Bronchial epithelial cell (primary cell): ENCODE data around the gene TMEM51. TPM values are rescaled to one million over a fixed set of nuclear protein-coding genes. Genes with fewer than 3 reads are reported as not detected.

ENCODE experiments used
- DNase-seq: peaks from one replicate; pipeline ENCODE4 v3.0.0-alpha.2; 2010; ENCODE audit warnings: low read depth
- FAIRE-seq: peaks from 2 replicates; lab custom pipeline; 2011; peaks lifted over from hg19 to GRCh38; lab: Jason Lieb, UNC
- H3K27me3 ChIP-seq: 2 replicates; pipeline ENCODE4 v1.5.1; 2011; ENCODE audit warnings: low read length; ENCODE audit not compliant: control insufficient read depth, insufficient read depth
- H3K36me3 ChIP-seq: 2 replicates; pipeline ENCODE4 v1.5.1; 2011; ENCODE audit warnings: low read length; ENCODE audit not compliant: control insufficient read depth, insufficient read depth
- H3K4me3 ChIP-seq: 2 replicates; pipeline ENCODE4 v1.5.1; 2011; ENCODE audit warnings: mild to moderate bottlenecking, low read depth, low read length, control low read depth
- CTCF ChIP-seq: IDR thresholded peaks from 2 replicates; pipeline ENCODE4 v1.5.1; 2011; ENCODE audit warnings: mild to moderate bottlenecking, moderate library complexity, low read length, control low read depth, inconsistent platforms; ENCODE audit not compliant: insufficient read depth, severe bottlenecking
- total RNA-seq: library from RNA; depleted of rRNA; stranded (reverse); fragments of >200 nt; gene quantifications from 2 replicates; pipeline ENCODE4 v1.2.1, GENCODE V29; 2014

The TMEM51 gene
- total RNA-seq, 1 donor from 2014 or later = 5.3 TPM

- FAIRE-seq (no peak), DNase-seq (no peak)
- no peaks in the 10 kb centered on the region for H3K27me3 ChIP-seq
- no peaks in the 10 kb centered on the region for H3K36me3 ChIP-seq
- H3K4me3 ChIP-seq = no peak overlapping the region
- no peak for TF ChIP-seq CTCF
These were observed 71.9 kb downstream of the TMEM51 start for GRCh38 chr1:15225461-15225860.

GRCh38 chr1:15226388-15227255 lies 73.1 kb downstream of the TMEM51 start:
- H3K4me3 ChIP-seq = no peak overlapping the region
- H3K27me3 ChIP-seq = no peaks in the 10 kb centered on the region
- H3K36me3 ChIP-seq = no peaks in the 10 kb centered on the region
- no peak for DNase-seq
- TF ChIP-seq CTCF = no peak
- peak; percentile 32 for FAIRE-seq

DNA sequence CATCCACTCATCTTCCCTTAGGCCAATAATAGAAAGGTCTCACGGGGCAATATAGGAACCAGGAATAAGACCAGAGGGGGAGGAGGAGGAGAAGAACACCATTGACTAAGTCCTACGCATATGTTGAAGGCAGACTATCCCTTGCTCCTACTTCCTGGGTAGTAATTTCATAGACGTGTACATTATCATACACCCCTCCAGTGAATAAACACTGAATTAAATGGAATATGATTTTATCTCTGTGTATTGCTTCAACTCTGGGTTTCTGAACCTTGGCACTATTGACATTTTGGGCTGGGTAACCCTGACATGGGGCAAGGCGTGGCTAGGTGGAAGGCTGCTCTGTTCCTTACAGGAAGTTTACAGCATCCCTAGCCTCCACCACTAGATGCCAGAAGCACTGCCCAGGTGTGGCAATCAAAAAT lies 76.2 kb downstream of the TMEM51 start:
- no peak for FAIRE-seq
- no peaks in the 10 kb centered on the region for H3K27me3 ChIP-seq
- H3K4me3 ChIP-seq = no peak overlapping the region
- no peak for TF ChIP-seq CTCF
- no peak for DNase-seq
- no peaks in the 10 kb centered on the region for H3K36me3 ChIP-seq

DNA sequence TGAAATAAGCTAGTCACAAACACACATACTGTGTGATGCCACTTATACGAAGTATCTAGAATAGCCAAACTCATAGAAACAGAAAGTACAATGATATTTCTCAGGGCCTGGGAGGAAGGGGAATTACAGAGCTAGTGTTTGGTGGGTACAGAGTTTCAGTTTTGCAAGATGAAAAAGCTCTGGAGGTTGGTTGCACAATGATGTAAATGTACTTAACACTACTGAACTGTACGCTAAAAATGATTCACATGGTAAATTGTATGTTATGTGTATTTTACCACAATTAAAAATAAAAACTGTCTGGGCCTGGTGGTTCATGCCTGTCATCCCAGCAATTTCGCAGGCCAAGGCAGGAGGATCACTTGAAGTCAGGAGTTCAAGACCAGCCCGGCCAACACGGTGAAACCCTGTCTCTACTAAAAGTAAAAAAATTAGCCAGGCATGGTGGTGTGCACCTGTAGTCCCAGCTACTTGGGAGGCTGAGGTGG lies 78.2 kb downstream of the TMEM51 start:
- FAIRE-seq = no peak
- no peak for TF ChIP-seq CTCF

DNA sequence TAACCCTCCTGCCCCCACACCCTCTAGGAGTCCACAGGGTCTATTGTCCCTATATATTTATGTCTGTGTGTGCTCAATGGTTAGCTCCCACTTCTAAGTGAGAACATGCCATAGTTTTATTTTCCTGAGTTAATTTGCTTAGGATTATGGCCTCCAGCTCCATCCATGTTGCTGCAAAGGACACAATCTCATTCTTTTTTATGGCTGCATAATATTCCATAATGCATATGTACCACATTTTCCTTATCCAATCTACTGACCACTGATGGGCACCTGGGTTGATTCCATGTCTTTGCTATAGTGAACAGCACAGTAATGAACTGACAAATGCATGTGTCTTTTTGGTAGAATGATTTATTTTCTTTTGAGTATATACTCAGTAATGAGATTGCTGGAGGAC lies 80.1 kb downstream of the TMEM51 start:
- TF ChIP-seq CTCF = no peak
- FAIRE-seq (no peak), DNase-seq (no peak)
- H3K27me3 ChIP-seq = no peaks in the 10 kb centered on the region
- H3K4me3 ChIP-seq = no peak overlapping the region
- H3K36me3 ChIP-seq = no peaks in the 10 kb centered on the region

More for the DNA sequence above, 78.2 kb downstream of the TMEM51 start:
- H3K27me3 ChIP-seq = no peaks in the 10 kb centered on the region
- no peak overlapping the region for H3K4me3 ChIP-seq
- DNase-seq = no peak
- no peaks in the 10 kb centered on the region for H3K36me3 ChIP-seq
